H9 (cell line): ENCODE data around the gene IL18R1. TPM values are rescaled to one million over a fixed set of nuclear protein-coding genes. Genes with fewer than 3 reads are reported as not detected.

Experiments
- DNase-seq: peaks from one replicate; pipeline ENCODE4 v3.0.0-alpha.2; 2017
- H2AFZ ChIP-seq: one replicate; pipeline ENCODE4 v1.6.1; 2013; ENCODE audit warnings: mild to moderate bottlenecking, low read length, control low read depth, moderate library complexity
- H2AK5ac ChIP-seq: 2 replicates; pipeline ENCODE4 v1.6.1; 2013; ENCODE audit warnings: low read length, control low read depth, mixed read lengths; ENCODE audit not compliant: insufficient read length
- H2BK120ac ChIP-seq: one replicate; pipeline ENCODE4 v1.6.1; 2013; ENCODE audit warnings: low read depth, mild to moderate bottlenecking, low read length, control low read depth, inconsistent platforms; ENCODE audit not compliant: poor library complexity, severe bottlenecking
- H2BK12ac ChIP-seq: 2 replicates; pipeline ENCODE4 v1.6.1; 2013; ENCODE audit warnings: low read length, control low read depth, mixed read lengths, low read depth; ENCODE audit not compliant: insufficient read length
- H2BK15ac ChIP-seq: 2 replicates; pipeline ENCODE4 v1.6.1; 2013; ENCODE audit warnings: low read depth, low read length, control low read depth
- H2BK20ac ChIP-seq: one replicate; pipeline ENCODE4 v1.6.1; 2013; ENCODE audit warnings: low read depth, mild to moderate bottlenecking, low read length, control low read depth, inconsistent platforms; ENCODE audit not compliant: poor library complexity, severe bottlenecking
- H2BK5ac ChIP-seq: 2 replicates; pipeline ENCODE4 v1.6.1; 2013; ENCODE audit warnings: low read length, control low read depth, mixed read lengths; ENCODE audit not compliant: insufficient read length
- H3K14ac ChIP-seq: 2 replicates; pipeline ENCODE4 v1.6.1; 2013; ENCODE audit warnings: low read length, control low read depth; ENCODE audit not compliant: insufficient read depth
- H3K18ac ChIP-seq: 2 replicates; pipeline ENCODE4 v1.6.1; 2013; ENCODE audit warnings: low read depth, mild to moderate bottlenecking, mixed read lengths, low read length, control low read depth; ENCODE audit not compliant: insufficient read length
- H3K23ac ChIP-seq: 2 replicates; pipeline ENCODE4 v1.6.1; 2013; ENCODE audit warnings: low read length, control low read depth, mixed read lengths, low read depth; ENCODE audit not compliant: insufficient read length
- H3K23me2 ChIP-seq: 2 replicates; pipeline ENCODE4 v1.6.1; 2013; ENCODE audit warnings: low read depth, mild to moderate bottlenecking, mixed read lengths, low read length, control low read depth; ENCODE audit not compliant: insufficient read length, poor library complexity, severe bottlenecking
- H3K27ac ChIP-seq: 2 replicates; pipeline ENCODE4 v1.5.1; 2013; ENCODE audit warnings: low read length, control low read depth, mixed read lengths, low read depth; ENCODE audit not compliant: insufficient read length
- H3K27me3 ChIP-seq: 2 replicates; pipeline ENCODE4 v1.6.1; 2013; ENCODE audit warnings: low read length, control low read depth, inconsistent platforms; ENCODE audit not compliant: insufficient read depth
- H3K4ac ChIP-seq: 2 replicates; pipeline ENCODE4 v1.6.1; 2013; ENCODE audit warnings: low read depth, mild to moderate bottlenecking, control low read depth, inconsistent platforms, low read length, moderate library complexity
- H3K4me1 ChIP-seq: 2 replicates; pipeline ENCODE4 v1.6.1; 2013; ENCODE audit warnings: low read length, control low read depth, inconsistent platforms; ENCODE audit not compliant: insufficient read depth
- H3K4me2 ChIP-seq: 2 replicates; pipeline ENCODE4 v1.6.1; 2013; ENCODE audit warnings: low read length, control low read depth, mixed read lengths; ENCODE audit not compliant: insufficient read length, insufficient read depth
- H3K56ac ChIP-seq: 2 replicates; pipeline ENCODE4 v1.6.1; 2013; ENCODE audit warnings: low read depth, mild to moderate bottlenecking, mixed read lengths, low read length, control low read depth; ENCODE audit not compliant: insufficient read length
- H3K79me1 ChIP-seq: 2 replicates; pipeline ENCODE4 v1.6.1; 2013; ENCODE audit warnings: low read depth, mild to moderate bottlenecking, moderate library complexity, low read length, control low read depth, inconsistent platforms; ENCODE audit not compliant: insufficient read depth, poor library complexity, severe bottlenecking
- H3K79me2 ChIP-seq: 2 replicates; pipeline ENCODE4 v1.6.1; 2013; ENCODE audit warnings: low read length, control low read depth, inconsistent platforms; ENCODE audit not compliant: insufficient read depth
- H3K9ac ChIP-seq: 2 replicates; pipeline ENCODE4 v1.6.1; 2013; ENCODE audit warnings: low read length, control low read depth, mixed read lengths; ENCODE audit not compliant: insufficient read length; ENCODE audit errors: extremely low read depth
- H3K9me3 ChIP-seq: one replicate; pipeline ENCODE4 v1.6.1; 2013; ENCODE audit warnings: low read depth, low read length, inconsistent platforms; ENCODE audit not compliant: control insufficient read depth
- H3T11ph ChIP-seq: one replicate; pipeline ENCODE4 v1.6.1; 2013; ENCODE audit warnings: mild to moderate bottlenecking, low read length, control low read depth, inconsistent platforms
- H4K20me1 ChIP-seq: one replicate; pipeline ENCODE4 v1.6.1; 2013; ENCODE audit not compliant: control insufficient read depth, insufficient read length, insufficient read depth
- H4K5ac ChIP-seq: 2 replicates; pipeline ENCODE4 v1.6.1; 2013; ENCODE audit warnings: low read depth, mild to moderate bottlenecking, mixed read lengths, low read length, control low read depth; ENCODE audit not compliant: insufficient read length
- H4K8ac ChIP-seq: replicated peaks from 2 replicates; pipeline ENCODE4 v1.6.1; 2013; ENCODE audit warnings: low read length, control low read depth, mixed read lengths, low read depth; ENCODE audit not compliant: insufficient read length
- H4K91ac ChIP-seq: 2 replicates; pipeline ENCODE4 v1.6.1; 2013; ENCODE audit warnings: low read depth, mild to moderate bottlenecking, moderate library complexity, mixed read lengths, low read length, control low read depth; ENCODE audit not compliant: insufficient read length
- H3K27ac Mint-ChIP-seq, 3 experiments: 2 replicates in 2 of 3; 3 replicates in 1 of 3; pipeline ENCODE4 v1.8.0; 2020 to 2021; ENCODE audit warnings: mixed read lengths in 3 of 3, mild to moderate bottlenecking in 1 of 3, moderate library complexity in 1 of 3
- H3K27me3 Mint-ChIP-seq: 2 replicates; pipeline ENCODE4 v1.8.0; 2021; ENCODE audit warnings: low read depth, mild to moderate bottlenecking, moderate library complexity, mixed read lengths
- H3K36me3 Mint-ChIP-seq, 3 experiments: 2 replicates in 2 of 3; 3 replicates in 1 of 3; pipeline ENCODE4 v1.8.0; 2020 to 2021; ENCODE audit warnings: low read depth in 3 of 3, mixed read lengths in 3 of 3; ENCODE audit not compliant: insufficient read depth in 1 of 3
- H3K4me1 Mint-ChIP-seq, 2 experiments: 2 replicates each; pipeline ENCODE4 v1.8.0; 2020; ENCODE audit warnings: mixed read lengths in 2 of 2
- H3K4me3 Mint-ChIP-seq, 2 experiments: 2 replicates in 1 of 2; 3 replicates in 1 of 2; pipeline ENCODE4 v1.8.0; 2020 to 2021; ENCODE audit warnings: mild to moderate bottlenecking in 2 of 2, mixed read lengths in 2 of 2, moderate library complexity in 1 of 2
- H3K9me3 Mint-ChIP-seq, 2 experiments: 2 replicates in 1 of 2; 3 replicates in 1 of 2; pipeline ENCODE4 v1.8.0; 2020; ENCODE audit warnings: mild to moderate bottlenecking in 2 of 2, mixed read lengths in 2 of 2, moderate library complexity in 1 of 2
- WGBS: extraction: QIAGEN DNeasy Blood & Tissue Kit; methylation state at CpG from one replicate; pipeline ENCODE4 v1.1.7; 2013; ENCODE audit warnings: missing lambda C conversion rate, low lambda C conversion rate, mixed read lengths; ENCODE audit not compliant: insufficient read length; ENCODE audit errors: extremely low coverage; 5-methylcytosine and 5-hydroxymethylcytosine counted together
- total RNA-seq: library from RNA; stranded (reverse); gene quantifications from 2 replicates; pipeline ENCODE4 v1.2.1, GENCODE V29; 2021
- TF ChIP-seq, protein P1 (sequence below): fragments of 200-600 bp; sonication (generic); conservative IDR thresholded peaks from 3 replicates; pipeline ENCODE4 v1.8.0; 2021; ENCODE audit warnings: antibody characterized with exemption, mild to moderate bottlenecking

IL18R1 gene
- total RNA-seq, 1 experiment from 2014 or later, result not detected

DNA sequence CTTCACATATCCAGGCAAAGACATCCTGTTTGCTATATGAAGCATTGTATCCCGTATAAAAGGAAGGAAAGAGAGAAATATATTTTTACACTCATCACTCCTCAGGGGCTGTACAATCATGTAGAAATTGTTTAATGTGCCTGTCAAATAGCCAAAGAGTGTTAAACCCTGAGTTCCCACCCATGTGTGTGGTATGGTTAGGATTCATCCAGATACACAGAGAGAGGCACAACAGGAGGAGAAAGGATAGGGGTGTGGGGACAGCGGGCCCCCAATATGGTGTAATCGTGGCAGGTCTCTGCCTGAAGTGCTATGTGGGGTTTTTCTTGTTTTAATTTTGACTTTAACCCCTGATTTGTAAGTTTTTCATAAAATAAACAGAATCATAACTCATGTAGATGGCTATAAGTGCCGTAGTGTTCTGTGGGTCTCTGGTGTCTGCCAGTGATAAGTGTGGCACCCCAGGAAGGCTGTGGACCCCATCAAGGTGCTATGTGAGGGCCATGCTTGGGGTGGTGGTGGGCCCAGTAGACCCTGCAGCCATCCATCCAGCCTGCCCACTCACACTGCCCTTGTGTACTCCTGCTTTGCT is 10.2 kb upstream of the IL18R1 start:
- H2BK15ac ChIP-seq, result no peak overlapping the region
- WGBS, result no CpG with 5 or more reads among the region's 4 CpGs
- no peaks in the 10 kb centered on the region for H3K9me3 Mint-ChIP-seq
- no peak overlapping the region for H2BK120ac ChIP-seq
- TF ChIP-seq, protein P1, sequence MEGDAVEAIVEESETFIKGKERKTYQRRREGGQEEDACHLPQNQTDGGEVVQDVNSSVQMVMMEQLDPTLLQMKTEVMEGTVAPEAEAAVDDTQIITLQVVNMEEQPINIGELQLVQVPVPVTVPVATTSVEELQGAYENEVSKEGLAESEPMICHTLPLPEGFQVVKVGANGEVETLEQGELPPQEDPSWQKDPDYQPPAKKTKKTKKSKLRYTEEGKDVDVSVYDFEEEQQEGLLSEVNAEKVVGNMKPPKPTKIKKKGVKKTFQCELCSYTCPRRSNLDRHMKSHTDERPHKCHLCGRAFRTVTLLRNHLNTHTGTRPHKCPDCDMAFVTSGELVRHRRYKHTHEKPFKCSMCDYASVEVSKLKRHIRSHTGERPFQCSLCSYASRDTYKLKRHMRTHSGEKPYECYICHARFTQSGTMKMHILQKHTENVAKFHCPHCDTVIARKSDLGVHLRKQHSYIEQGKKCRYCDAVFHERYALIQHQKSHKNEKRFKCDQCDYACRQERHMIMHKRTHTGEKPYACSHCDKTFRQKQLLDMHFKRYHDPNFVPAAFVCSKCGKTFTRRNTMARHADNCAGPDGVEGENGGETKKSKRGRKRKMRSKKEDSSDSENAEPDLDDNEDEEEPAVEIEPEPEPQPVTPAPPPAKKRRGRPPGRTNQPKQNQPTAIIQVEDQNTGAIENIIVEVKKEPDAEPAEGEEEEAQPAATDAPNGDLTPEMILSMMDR, result no peak
- H3K4me2 ChIP-seq, result no peak overlapping the region
- no peak for DNase-seq
- H3K4me1 Mint-ChIP-seq, result no peaks in the 10 kb centered on the region
- no peak overlapping the region for H3K18ac ChIP-seq
- no peaks in the 10 kb centered on the region for H3K79me2 ChIP-seq
- H3K56ac ChIP-seq, result no peak overlapping the region
- no peak overlapping the region for H4K5ac ChIP-seq
- H3K23me2 ChIP-seq, result no peaks in the 10 kb centered on the region
- H3K23ac ChIP-seq, result no peak overlapping the region
- no peak overlapping the region for H3K4me3 Mint-ChIP-seq
- H3K4ac ChIP-seq, result no peak overlapping the region
- H3K14ac ChIP-seq, result no peak overlapping the region
- H2BK5ac ChIP-seq, result no peak overlapping the region
- 0 out of 2 replicates have a peak, but pooled peaks cover under 1% of the 10 kb centered on the region for H3K27me3 Mint-ChIP-seq
- H3K27me3 ChIP-seq, result no peaks in the 10 kb centered on the region
- no peak overlapping the region for H2AFZ ChIP-seq
- H3K36me3 Mint-ChIP-seq, result no peaks in the 10 kb centered on the region
- no peak overlapping the region for H3T11ph ChIP-seq
- no peak overlapping the region for H4K91ac ChIP-seq
- no peak overlapping the region for H2AK5ac ChIP-seq
- H3K79me1 ChIP-seq, result no peaks in the 10 kb centered on the region
- no peaks in the 10 kb centered on the region for H3K4me1 ChIP-seq
- H4K20me1 ChIP-seq, result no peaks in the 10 kb centered on the region
- no peak overlapping the region for H3K27ac ChIP-seq
- H2BK20ac ChIP-seq, result no peak overlapping the region
- H3K27ac Mint-ChIP-seq, result no peak overlapping the region
- H2BK12ac ChIP-seq, result no peak overlapping the region
- no peak overlapping the region for H4K8ac ChIP-seq
- H3K9ac ChIP-seq, result no peak overlapping the region
- H3K9me3 ChIP-seq, result no peaks in the 10 kb centered on the region
